Measurements from ENCODE around the gene TM2D3. TPM values are rescaled to one million over a fixed set of nuclear protein-coding genes. Genes with fewer than 3 reads are reported as not detected.

The TM2D3 gene
- total RNA-seq, 1 experiment from 2014 or later = 34.9 TPM

GRCh38 chr15:101614001-101614585 is 38.1 kb downstream of the TM2D3 start:
- H2BK12ac ChIP-seq (ENCODE audit: insufficient read length, low read depth, low read length) = no peak overlapping the region
- H3K56ac ChIP-seq (ENCODE audit: insufficient read length, low read depth, low read length) = no peak overlapping the region
- no peak overlapping the region for H3K23ac ChIP-seq (ENCODE audit: insufficient read length, low read depth, low read length)
- H2BK20ac ChIP-seq (ENCODE audit: low read depth, low read length, poor library complexity, severe bottlenecking) = no peak overlapping the region
- Mint-ChIP-seq H3K4me3 (no peak overlapping the region), H3K27ac (no peak overlapping the region), H3K27me3 (ENCODE audit: low read depth) (peaks cover 23% of the 10 kb centered on the region), H3K4me1 (peaks cover 21 to 38% of the 10 kb centered on the region in 2 experiments), H3K9me3 (no peaks in the 10 kb centered on the region), H3K36me3 (ENCODE audit: insufficient read depth in 1 of 3, low read depth in 3 of 3) (no peaks in the 10 kb centered on the region)
- H3K9ac ChIP-seq (ENCODE audit: extremely low read depth, insufficient read length, low read length) = no peak overlapping the region
- no peak overlapping the region for H2AK5ac ChIP-seq (ENCODE audit: insufficient read length, low read length)
- H3T11ph ChIP-seq (ENCODE audit: low read length) = no peak overlapping the region
- H3K27me3 ChIP-seq (ENCODE audit: insufficient read depth, low read length) = no peaks in the 10 kb centered on the region; the same call in 1 of the 2 replicates
- no peak overlapping the region for H2BK120ac ChIP-seq (ENCODE audit: low read depth, low read length, poor library complexity, severe bottlenecking)
- no CpG with 5 or more reads among the region's 14 CpGs for WGBS (ENCODE audit: extremely low coverage, insufficient read length, low lambda C conversion rate)
- H3K27ac ChIP-seq (ENCODE audit: insufficient read length, low read depth, low read length) = no peak overlapping the region
- H4K8ac ChIP-seq (replicated peaks; ENCODE audit: insufficient read length, low read depth, low read length) = no peak overlapping the region
- peaks cover 5% of the 10 kb centered on the region; the same call in 1 of the 2 replicates for H3K4me1 ChIP-seq (ENCODE audit: insufficient read depth, low read length)
- H3K79me2 ChIP-seq (ENCODE audit: insufficient read depth, low read length) = no peaks in the 10 kb centered on the region
- no peak overlapping the region for H4K5ac ChIP-seq (ENCODE audit: insufficient read length, low read depth, low read length)
- no peaks in the 10 kb centered on the region for H4K20me1 ChIP-seq (ENCODE audit: control insufficient read depth, insufficient read depth, insufficient read length)
- H4K91ac ChIP-seq (ENCODE audit: insufficient read length, low read depth, low read length) = no peak overlapping the region
- H3K9me3 ChIP-seq (ENCODE audit: control insufficient read depth, low read depth, low read length) = no peaks in the 10 kb centered on the region
- no peak overlapping the region for H2AFZ ChIP-seq (ENCODE audit: low read length)
- no peaks in the 10 kb centered on the region for H3K23me2 ChIP-seq (ENCODE audit: insufficient read length, low read depth, low read length, poor library complexity, severe bottlenecking)
- no peak overlapping the region for H3K4me2 ChIP-seq (ENCODE audit: insufficient read depth, insufficient read length, low read length)
- H3K14ac ChIP-seq (ENCODE audit: insufficient read depth, low read length) = no peak overlapping the region
- no peak overlapping the region for H3K4ac ChIP-seq (ENCODE audit: low read depth, low read length)
- H3K79me1 ChIP-seq (ENCODE audit: insufficient read depth, low read depth, low read length, poor library complexity, severe bottlenecking) = no peaks in the 10 kb centered on the region
- DNase-seq = no peak
- H2BK5ac ChIP-seq (ENCODE audit: insufficient read length, low read length) = no peak overlapping the region
- no peak for TF ChIP-seq CTCF (conservative IDR thresholded peaks at IDR 0.05)
- no peak overlapping the region for H3K18ac ChIP-seq (ENCODE audit: insufficient read length, low read depth, low read length)
- H2BK15ac ChIP-seq (ENCODE audit: low read depth, low read length) = no peak overlapping the region

Data from H9 (cell line).